GM18907 (cell line): ENCODE measurements around the gene SLC17A9.

ENCODE experiments used
- ATAC-seq: cut with Tn5 transposase; IDR thresholded peaks from one replicate; pipeline ENCODE4 v1.9.1; 2021; ENCODE audit warnings: mild to moderate bottlenecking, moderate library complexity; ENCODE audit not compliant: unreplicated experiment

The SLC17A9 gene

GRCh38 chr20:62979310-62979709, 26.8 kb downstream of the SLC17A9 start:
- no peak for ATAC-seq

- ATAC-seq = no peak
Measured at GRCh38 chr20:62979876-62980373, 27.4 kb downstream of the SLC17A9 start.

- no peak for ATAC-seq
Measured at GRCh38 chr20:62980380-62980960, 28.0 kb downstream of the SLC17A9 start.

- no peak for ATAC-seq
Measured at GRCh38 chr20:62980970-62981369, 28.5 kb downstream of the SLC17A9 start.

- no peak for ATAC-seq
Measured at GRCh38 chr20:62982124-62983075, 29.9 kb downstream of the SLC17A9 start.

- ATAC-seq = no peak
Measured at GRCh38 chr20:62983210-62983609, 30.7 kb downstream of the SLC17A9 start.

- ATAC-seq = no peak
Measured at GRCh38 chr20:62984666-62985443, 32.3 kb downstream of the SLC17A9 start.

- no peak for ATAC-seq
Measured at GRCh38 chr20:62985444-62985778, 32.9 kb downstream of the SLC17A9 start.

- ATAC-seq = no peak
Measured at GRCh38 chr20:62986257-62986800, 33.8 kb downstream of the SLC17A9 start.

GRCh38 chr20:62987114-62987513, 34.6 kb downstream of the SLC17A9 start:
- no peak for ATAC-seq

GRCh38 chr20:62989201-62989601, 36.7 kb downstream of the SLC17A9 start:
- ATAC-seq = no peak

- ATAC-seq = no peak
Measured at GRCh38 chr20:62990306-62990825, 37.9 kb downstream of the SLC17A9 start.

- ATAC-seq = no peak
Measured at GRCh38 chr20:62991196-62991807, 38.8 kb downstream of the SLC17A9 start.

- ATAC-seq = no peak
Measured at GRCh38 chr20:62991863-62992262, 39.4 kb downstream of the SLC17A9 start.

- ATAC-seq = no peak
Measured at GRCh38 chr20:62993856-62994494, 41.5 kb downstream of the SLC17A9 start.

GRCh38 chr20:62994869-62995281, 42.4 kb downstream of the SLC17A9 start:
- ATAC-seq = no peak

GRCh38 chr20:62995481-62995880, 43.0 kb downstream of the SLC17A9 start:
- ATAC-seq = no peak

GRCh38 chr20:62995898-62996595, 43.5 kb downstream of the SLC17A9 start:
- ATAC-seq = no peak

GRCh38 chr20:62996596-62996982, 44.1 kb downstream of the SLC17A9 start:
- ATAC-seq = no peak
